ENCODE data around the gene B4GALNT4.
"Not testable (repeated sequence)": the region's sequence is repeated elsewhere in the genome, so short reads cannot be mapped to it uniquely, and the experiment has no call there.

Gene B4GALNT4

GRCh38 chr11:335779-336658 lies 33.3 kb upstream of the B4GALNT4 start:
- no peak for DNase-seq

- no peak for DNase-seq
Measured at GRCh38 chr11:336659-337198, 32.6 kb upstream of the B4GALNT4 start.

- DNase-seq, result no peak
Measured at GRCh38 chr11:337711-338110, 31.6 kb upstream of the B4GALNT4 start.

GRCh38 chr11:339963-340362 lies 29.3 kb upstream of the B4GALNT4 start:
- no peak for DNase-seq

GRCh38 chr11:340539-341512 lies 28.5 kb upstream of the B4GALNT4 start:
- no peak for DNase-seq

- DNase-seq, result no peak
Measured at GRCh38 chr11:342328-342727, 27.0 kb upstream of the B4GALNT4 start.

- DNase-seq, result no peak
Measured at GRCh38 chr11:344836-345578, 24.3 kb upstream of the B4GALNT4 start.

- no peak for DNase-seq
Measured at GRCh38 chr11:346529-346928, 22.8 kb upstream of the B4GALNT4 start.

GRCh38 chr11:349270-349954 lies 19.9 kb upstream of the B4GALNT4 start:
- DNase-seq, result not testable (repeated sequence)

GRCh38 chr11:350033-350722 lies 19.1 kb upstream of the B4GALNT4 start:
- DNase-seq, result not testable (repeated sequence)

GRCh38 chr11:350723-351255 lies 18.5 kb upstream of the B4GALNT4 start:
- no peak for DNase-seq

GRCh38 chr11:351411-351810 lies 17.9 kb upstream of the B4GALNT4 start:
- DNase-seq, result no peak

GRCh38 chr11:352456-353031 lies 16.8 kb upstream of the B4GALNT4 start:
- no peak for DNase-seq

- no peak for DNase-seq
Measured at GRCh38 chr11:353179-353873, 16.0 kb upstream of the B4GALNT4 start.

GRCh38 chr11:355581-356458 lies 13.5 kb upstream of the B4GALNT4 start:
- DNase-seq, result peak; percentile 75 to 84

- DNase-seq, result no peak
Measured at GRCh38 chr11:356610-357009, 12.7 kb upstream of the B4GALNT4 start.

- no peak for DNase-seq
Measured at GRCh38 chr11:357582-357981, 11.7 kb upstream of the B4GALNT4 start.

- DNase-seq, result no peak
Measured at GRCh38 chr11:358129-358800, 11.0 kb upstream of the B4GALNT4 start.

Measured in stimulated activated CD4-positive, alpha-beta T cell treated with anti-CD3 and anti-CD28 coated beads, Interleukin-2, amount 100 ng/mL, for 48 hours (primary cell).